ENCODE measurements around the gene PGA3.
"Not testable (repeated sequence)": the region's sequence is repeated elsewhere in the genome, so short reads cannot be mapped to it uniquely, and the experiment has no call there.

DNA sequence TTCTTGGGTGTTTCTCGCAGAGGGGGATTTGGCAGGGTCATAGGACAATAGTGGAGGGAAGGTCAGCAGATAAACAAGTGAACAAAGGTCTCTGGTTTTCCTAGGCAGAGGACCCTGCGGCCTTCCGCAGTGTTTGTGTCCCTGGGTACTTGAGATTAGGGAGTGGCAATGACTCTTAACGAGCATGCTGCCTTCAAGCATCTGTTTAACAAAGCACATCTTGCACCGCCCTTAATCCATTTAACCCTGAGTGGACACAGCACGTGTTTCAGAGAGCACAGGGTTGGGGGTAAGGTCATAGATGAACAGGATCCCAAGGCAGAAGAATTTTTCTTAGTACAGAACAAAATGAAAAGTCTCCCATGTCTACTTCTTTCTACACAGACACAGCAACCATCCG, 37.5 kb upstream of the PGA3 start:
- not testable (repeated sequence) for TF ChIP-seq POLR2A (IDR thresholded peaks at IDR 0.05; ENCODE audit: borderline replicate concordance, extremely low read depth, insufficient read depth, insufficient read length); ZNF274 (IDR thresholded peaks at IDR 0.05; ENCODE audit: low read depth, low read length); CTCF (IDR thresholded peaks at IDR 0.05 in 2 of 3, conservative IDR thresholded peaks at IDR 0.05 in 1 of 3; ENCODE audit: borderline replicate concordance in 1 of 3, insufficient read depth in 1 of 3, low read depth in 2 of 3, low read length in 2 of 3); POLR2AphosphoS5 (IDR thresholded peaks at IDR 0.05; ENCODE audit: low read depth, low read length); EZH2phosphoT487 (IDR thresholded peaks at IDR 0.05; ENCODE audit: borderline replicate concordance); SP1 (IDR thresholded peaks at IDR 0.05; ENCODE audit: low read depth)
